H1 (cell line): ENCODE data around the gene PIGT. TPM values are rescaled to one million over a fixed set of nuclear protein-coding genes. Genes with fewer than 3 reads are reported as not detected.

Source experiments
- CTCF ChIA-PET: fragments of 300-600 bp; sonication (Branson Sonifier 250); formaldehyde crosslinking; loops from one replicate; lab custom pipeline; 2021; ENCODE audit not compliant: partially characterized antibody; lab: Charles Lee
- POLR2A ChIA-PET: fragments of 300-600 bp; sonication (Branson Sonifier 250); formaldehyde crosslinking; loops from one replicate; lab custom pipeline; 2021; ENCODE audit warnings: inconsistent platforms; ENCODE audit not compliant: partially characterized antibody; lab: Charles Lee
- DNase-seq, 2 experiments: peaks; one replicate each; pipeline versions ENCODE4 v3.0.0 to v3.0.0-alpha.2; 2010 to 2022; ENCODE audit warnings: low spot score in 2 of 2, low read depth in 1 of 2, mixed read lengths in 1 of 2
- FAIRE-seq: peaks from 2 replicates; lab custom pipeline; 2011; peaks lifted over from hg19 to GRCh38; lab: Jason Lieb, UNC
- H2AFZ ChIP-seq: 2 replicates; pipeline ENCODE4 v1.8.1; 2012; ENCODE audit warnings: low read length, inconsistent platforms
- H2AK5ac ChIP-seq: 2 replicates; pipeline ENCODE4 v1.6.1; 2013; ENCODE audit warnings: low read depth, low read length
- H2BK120ac ChIP-seq: replicated peaks from 2 replicates; pipeline ENCODE3; 2013; ENCODE audit warnings: low read depth, low read length, inconsistent platforms
- H2BK12ac ChIP-seq: 2 replicates; pipeline ENCODE4 v1.6.1; 2013; ENCODE audit warnings: low read depth, low read length
- H2BK15ac ChIP-seq: 2 replicates; pipeline ENCODE4 v1.6.1; 2013; ENCODE audit warnings: low read length
- H2BK20ac ChIP-seq: 2 replicates; pipeline ENCODE4 v1.6.1; 2013; ENCODE audit warnings: low read length
- H2BK5ac ChIP-seq: 2 replicates; pipeline ENCODE4 v1.6.1; 2013; ENCODE audit warnings: low read depth, low read length
- H3K14ac ChIP-seq: 2 replicates; pipeline ENCODE4 v1.6.1; 2013; ENCODE audit warnings: inconsistent platforms; ENCODE audit not compliant: insufficient read length
- H3K18ac ChIP-seq: 2 replicates; pipeline ENCODE4 v1.6.1; 2013; ENCODE audit warnings: low read length; ENCODE audit errors: extremely low read depth
- H3K23ac ChIP-seq: 2 replicates; pipeline ENCODE4 v1.6.1; 2013; ENCODE audit warnings: inconsistent platforms; ENCODE audit not compliant: insufficient read length
- H3K23me2 ChIP-seq: 2 replicates; pipeline ENCODE4 v1.6.1; 2013; ENCODE audit warnings: low read depth, low read length
- H3K27ac ChIP-seq: 2 replicates; pipeline ENCODE4 v1.6.1; 2011; ENCODE audit warnings: low read depth, low read length, inconsistent platforms
- H3K27me3 ChIP-seq, 4 experiments: replicated peaks in 1 of 4; 1 replicate in 1 of 4; 2 replicates in 3 of 4; pipeline versions ENCODE4 v1.6.1 to v1.8.1; 2011 to 2013; ENCODE audit warnings: low read length in 3 of 4, mild to moderate bottlenecking in 3 of 4, inconsistent platforms in 2 of 4, mixed read lengths in 2 of 4, moderate library complexity in 1 of 4; ENCODE audit not compliant: control insufficient read depth in 3 of 4, insufficient read depth in 3 of 4; ENCODE audit errors: extremely low read depth in 1 of 4
- H3K36me3 ChIP-seq, 4 experiments: 2 replicates each; pipeline versions ENCODE4 v1.6.1 to v1.8.1; 2011 to 2013; ENCODE audit warnings: mild to moderate bottlenecking in 4 of 4, low read length in 3 of 4, moderate library complexity in 2 of 4, control low read depth in 1 of 4, inconsistent platforms in 1 of 4; ENCODE audit not compliant: insufficient read depth in 4 of 4, control insufficient read depth in 2 of 4
- H3K4ac ChIP-seq: replicated peaks from 2 replicates; pipeline ENCODE3; 2013; ENCODE audit warnings: low read length, low read depth, mixed read lengths, inconsistent platforms; ENCODE audit not compliant: insufficient read length
- H3K4me1 ChIP-seq, 4 experiments: replicated peaks in 1 of 4; 1 replicate in 1 of 4; 2 replicates in 3 of 4; pipeline versions ENCODE4 v1.6.1 to v1.8.1; 2011 to 2013; ENCODE audit warnings: low read length in 3 of 4, inconsistent platforms in 2 of 4, mixed read lengths in 1 of 4; ENCODE audit not compliant: insufficient read depth in 4 of 4, control insufficient read depth in 3 of 4
- H3K4me2 ChIP-seq, 2 experiments: 2 replicates each; pipeline versions ENCODE4 v1.6.1 to v1.8.1; 2011 to 2013; ENCODE audit warnings: low read depth in 2 of 2, low read length in 2 of 2, control low read depth in 1 of 2, inconsistent platforms in 1 of 2, mild to moderate bottlenecking in 1 of 2; ENCODE audit not compliant: insufficient read depth in 1 of 2
- H3K4me3 ChIP-seq, 4 experiments: fragments of 200-600, 300-600 bp in 1 of 4; sonication (generic), shearing (Covaris generic), sonication (Bioruptor Twin) in 1 of 4; 2 replicates each; pipeline versions ENCODE4 v1.5.1 to v1.8.1; 2011 to 2016; ENCODE audit warnings: low read length in 4 of 4, low read depth in 3 of 4, control low read depth in 2 of 4, inconsistent platforms in 2 of 4, mild to moderate bottlenecking in 2 of 4, mixed read lengths in 1 of 4, moderate library complexity in 1 of 4; ENCODE audit not compliant: insufficient read depth in 2 of 4; ENCODE audit errors: extremely low read depth in 1 of 4
- H3K56ac ChIP-seq: replicated peaks from 2 replicates; pipeline ENCODE3; 2013; ENCODE audit warnings: low read depth, mild to moderate bottlenecking, mixed read lengths, low read length, inconsistent platforms; ENCODE audit not compliant: insufficient read length
- H3K79me1 ChIP-seq: 2 replicates; pipeline ENCODE4 v1.6.1; 2013; ENCODE audit warnings: low read depth, low read length, control low read depth
- H3K79me2 ChIP-seq, 2 experiments: 2 replicates each; pipeline versions ENCODE4 v1.6.1 to v1.8.1; 2012 to 2013; ENCODE audit warnings: low read length in 2 of 2, mild to moderate bottlenecking in 2 of 2, inconsistent platforms in 1 of 2; ENCODE audit not compliant: insufficient read depth in 2 of 2, control insufficient read depth in 1 of 2
- H3K9ac ChIP-seq, 4 experiments: replicated peaks in 1 of 4; 1 replicate in 1 of 4; 2 replicates in 3 of 4; pipeline versions ENCODE4 v1.6.1 to v1.8.1; 2011 to 2013; ENCODE audit warnings: low read depth in 3 of 4, low read length in 3 of 4, control low read depth in 2 of 4, mild to moderate bottlenecking in 2 of 4, moderate library complexity in 2 of 4, inconsistent platforms in 1 of 4; ENCODE audit errors: extremely low read depth in 1 of 4
- H3K9me3 ChIP-seq, 2 experiments: 2 replicates each; pipeline versions ENCODE4 v1.6.1 to v1.8.1; 2012 to 2013; ENCODE audit warnings: mild to moderate bottlenecking in 2 of 2, moderate library complexity in 2 of 2, control low read depth in 1 of 2, inconsistent platforms in 1 of 2, low read depth in 1 of 2, low read length in 1 of 2, mixed read lengths in 1 of 2; ENCODE audit not compliant: insufficient read depth in 2 of 2
- H4K20me1 ChIP-seq, 2 experiments: replicated peaks in 1 of 2; 2 replicates each; pipeline versions ENCODE3 to v1.8.1; 2011 to 2013; ENCODE audit warnings: inconsistent platforms in 2 of 2, low read length in 2 of 2, mild to moderate bottlenecking in 1 of 2; ENCODE audit not compliant: insufficient read depth in 2 of 2, control insufficient read depth in 1 of 2
- H4K5ac ChIP-seq: 2 replicates; pipeline ENCODE4 v1.6.1; 2013; ENCODE audit warnings: low read length, low read depth, mixed read lengths, inconsistent platforms; ENCODE audit not compliant: insufficient read length
- H4K8ac ChIP-seq: 2 replicates; pipeline ENCODE4 v1.8.0; 2013; ENCODE audit warnings: mild to moderate bottlenecking, moderate library complexity, low read length, inconsistent platforms; ENCODE audit not compliant: insufficient read depth; ENCODE audit errors: extremely low read depth
- H4K91ac ChIP-seq: replicated peaks from 2 replicates; pipeline ENCODE3; 2013; ENCODE audit warnings: low read length, mixed read lengths, inconsistent platforms; ENCODE audit not compliant: insufficient read length
- BCL11A ChIP-seq, 2 experiments: IDR thresholded peaks; one replicate each; pipeline ENCODE4 v1.6.1; 2011; ENCODE audit warnings: low read depth in 2 of 2, low read length in 2 of 2, mild to moderate bottlenecking in 2 of 2
- CEBPB ChIP-seq: IDR thresholded peaks from 2 replicates; pipeline ENCODE4 v1.6.1; 2012; ENCODE audit warnings: low read depth, low read length
- EGR1 ChIP-seq: IDR thresholded peaks from 2 replicates; pipeline ENCODE4 v1.6.1; 2011; ENCODE audit warnings: low read depth, low read length, borderline replicate concordance
- EZH2 ChIP-seq: fragments of 200-600 bp; sonication (generic); IDR thresholded peaks from 2 replicates; pipeline ENCODE4 v1.7.1; 2012; ENCODE audit warnings: low read depth, mild to moderate bottlenecking, moderate library complexity, low read length, inconsistent platforms; ENCODE audit not compliant: severe bottlenecking
- FOSL1 ChIP-seq: IDR thresholded peaks from 2 replicates; pipeline ENCODE4 v1.6.1; 2011; ENCODE audit warnings: mild to moderate bottlenecking, low read depth, low read length, moderate library complexity; ENCODE audit not compliant: insufficient read depth
- JUND ChIP-seq: IDR thresholded peaks from 2 replicates; pipeline ENCODE4 v1.6.1; 2011; ENCODE audit warnings: mild to moderate bottlenecking, improper control_type of control experiment, low read length
- KDM1A ChIP-seq: fragments of 200-600, 300-600 bp; sonication (generic); IDR thresholded peaks from 2 replicates; pipeline ENCODE4 v1.7.1; 2016; ENCODE audit warnings: mild to moderate bottlenecking, low read length, borderline replicate concordance
- KDM5A ChIP-seq: fragments of 200-600 bp; IDR thresholded peaks from 2 replicates; pipeline ENCODE4 v1.7.1; 2012; ENCODE audit warnings: mild to moderate bottlenecking, low read length, inconsistent platforms, mixed read lengths
- PHF8 ChIP-seq: fragments of 200-600 bp; sonication (generic); conservative IDR thresholded peaks from 2 replicates; pipeline ENCODE4 v1.7.1; 2012; ENCODE audit warnings: low read depth, mild to moderate bottlenecking, inconsistent platforms, low read length, moderate library complexity
- POLR2A ChIP-seq, 2 experiments: IDR thresholded peaks; 1 replicate in 1 of 2; 2 replicates in 1 of 2; pipeline ENCODE4 v1.6.1; 2011; ENCODE audit warnings: low read depth in 2 of 2, low read length in 2 of 2, mild to moderate bottlenecking in 2 of 2; ENCODE audit errors: control extremely low read depth in 1 of 2
- RNF2 ChIP-seq: fragments of 200-900, 300-1000 bp; sonication (generic); IDR thresholded peaks from 2 replicates; pipeline ENCODE4 v1.7.1; 2016; ENCODE audit warnings: borderline replicate concordance, low read depth, mild to moderate bottlenecking, antibody characterized with exemption, low read length; ENCODE audit not compliant: poor library complexity, severe bottlenecking; ENCODE audit errors: missing control alignments
- SP4 ChIP-seq: IDR thresholded peaks from 2 replicates; pipeline ENCODE4 v1.6.1; 2012; ENCODE audit warnings: low read length, inconsistent platforms
- SUZ12 ChIP-seq: fragments of 200-600 bp; sonication (generic); IDR thresholded peaks from 2 replicates; pipeline ENCODE4 v1.6.1; 2012; ENCODE audit warnings: mild to moderate bottlenecking, inconsistent platforms, low read length, moderate library complexity, mixed read lengths
- WGBS, 2 experiments: shearing (Covaris generic) in 1 of 2; methylation state at CpG; one replicate each; pipeline versions ENCODE4 v1.1.6 to v1.1.7; 2013 to 2015; ENCODE audit warnings: low lambda C conversion rate in 2 of 2, mixed read lengths in 2 of 2, inconsistent platforms in 1 of 2, low coverage in 1 of 2, missing lambda C conversion rate in 1 of 2; ENCODE audit not compliant: insufficient replicate concordance in 2 of 2, insufficient coverage in 1 of 2, insufficient read length in 1 of 2; ENCODE audit errors: extremely low coverage in 1 of 2, missing lambda C conversion rate in 1 of 2; 5-methylcytosine and 5-hydroxymethylcytosine counted together
- polyA plus RNA-seq, 7 experiments: library from polyadenylated mRNA; depleted of rRNA in 3 of 7; stranded (reverse) in 5 of 7; unstranded in 2 of 7; fragments of >200 nt in 5 of 7; fragments of 200-250 nt in 2 of 7; gene quantifications; 1 replicate in 5 of 7; 2 replicates in 1 of 7; 4 replicates in 1 of 7; pipeline versions ENCODE4 v1.2.1 to v1.2.3, GENCODE V29; 2011 to 2013; ENCODE audit warnings: missing spikeins in 2 of 7, mixed read lengths in 2 of 7
- total RNA-seq: library from RNA; stranded (reverse); fragmentation: NEBNext Ultra II Directional; extraction: Animal tissue kit (Norgen Biotek cat#: 25700); gene quantifications from 2 replicates; pipeline ENCODE4 v1.2.1, GENCODE V29; 2021
- TF ChIP-seq, protein P1 (sequence below): IDR thresholded peaks from 2 replicates; pipeline ENCODE4 v1.6.1; 2012; ENCODE audit warnings: inconsistent platforms

Gene PIGT
- total and polyA plus RNA-seq, 2 of the 8 experiments (the other 6 are each of a cell fraction or from before 2014, with no cell fraction given): 66.0 to 89.7 TPM

DNA sequence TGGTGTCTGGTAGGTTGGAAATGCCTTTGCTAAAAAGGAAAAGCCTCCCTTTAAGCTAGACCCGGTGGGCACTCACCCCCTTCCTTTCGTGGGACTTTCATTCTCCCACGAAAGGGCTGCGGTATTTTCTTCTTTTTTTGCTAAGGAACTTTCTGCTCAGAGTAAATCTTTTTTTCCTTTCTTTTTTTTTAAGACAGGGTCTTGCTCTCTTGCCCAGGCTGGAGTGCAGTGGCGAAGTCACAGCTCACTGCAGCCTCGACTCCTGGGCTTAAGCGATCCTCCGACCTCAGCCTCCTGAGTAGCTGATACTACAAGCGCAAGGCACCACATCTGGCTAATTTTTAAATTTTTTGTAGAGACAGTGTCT, 41.9 kb upstream of the PIGT start:
- FAIRE-seq (no peak), DNase-seq (no peak)
- H3K9me3 ChIP-seq: no peaks in the 10 kb centered on the region
- H3K36me3 ChIP-seq: no peaks in the 10 kb centered on the region
- no peak overlapping the region for H4K91ac ChIP-seq
- no peak overlapping the region for H2BK12ac ChIP-seq
- H3K14ac ChIP-seq: no peak overlapping the region
- ChIA-PET POLR2A (interaction anchor here (0.7 to 4.5 kb wide), 11 partner anchors 10 to 1315 kb away, joined by 3 to 42 read pairs (median 4); partner anchors contain the start of genes DBNDD2 and SYS1), CTCF (interaction anchor here (0.6 to 11.9 kb wide), 39 partner anchors 10 to 409 kb away, joined by 3 to 186 read pairs (median 8); partner anchors contain the start of genes DBNDD2, PIGT, SDC4 and SYS1)
- no peak overlapping the region for H3K23ac ChIP-seq
- H3K27me3 ChIP-seq: peaks cover 0 to 12% (median 9%) of the 10 kb centered on the region in 4 experiments; a peak in 3 of 7 replicates
- H3K27ac ChIP-seq: no peak overlapping the region
- no peak overlapping the region for H4K5ac ChIP-seq
- H2AK5ac ChIP-seq: no peak overlapping the region
- no peak overlapping the region for H3K56ac ChIP-seq
- H3K9ac ChIP-seq: no peak overlapping the region
- 54% methylated on average over 9 of the region's 9 CpGs; no CpG with 5 or more reads in 1 of the 2 experiments for WGBS, 2 experiments
- no peak overlapping the region for H4K8ac ChIP-seq
- no peaks in the 10 kb centered on the region for H3K79me1 ChIP-seq
- H3K4me1 ChIP-seq: peaks cover 0 to 16% (median 9%) of the 10 kb centered on the region in 4 experiments; a peak in 6 of 7 replicates
- H2BK15ac ChIP-seq: no peak overlapping the region
- peaks cover 4% of the 10 kb centered on the region for H3K23me2 ChIP-seq
- H2BK120ac ChIP-seq: no peak overlapping the region
- H3K4me2 ChIP-seq: peak overlapping the region; percentile 54 to 86; a peak in 2 of 4 replicates
- H3K79me2 ChIP-seq: no peaks in the 10 kb centered on the region
- H2AFZ ChIP-seq: no peak overlapping the region
- peak overlapping the region in 1 of 4 experiments; percentile 63; a peak in 2 of 8 replicates for H3K4me3 ChIP-seq
- no peak overlapping the region for H3K4ac ChIP-seq
- no peak overlapping the region for H2BK20ac ChIP-seq
- no peaks in the 10 kb centered on the region for H4K20me1 ChIP-seq
- no peak overlapping the region for H2BK5ac ChIP-seq
- no peak overlapping the region for H3K18ac ChIP-seq
- TF ChIP-seq CEBPB: no peak
- no peak for TF ChIP-seq EGR1
- TF ChIP-seq PHF8: no peak
- no peak for TF ChIP-seq BCL11A (IDR thresholded peaks at IDR 0.05; ENCODE audit: low read depth in 2 of 2, low read length in 2 of 2)
- TF ChIP-seq JUND: 0 out of 2 replicates have a peak, but pooled peaks have one; percentile 4
- no peak for TF ChIP-seq SP4
- no peak for TF ChIP-seq KDM5A
- no peak for TF ChIP-seq RNF2
- no peak for TF ChIP-seq FOSL1
- TF ChIP-seq POLR2A (IDR thresholded peaks at IDR 0.05; ENCODE audit: control extremely low read depth in 1 of 2, low read depth in 2 of 2, low read length in 2 of 2): no peak
- TF ChIP-seq SUZ12: no peak
- peak; percentile 67; the same call in 1 of the 2 replicates for TF ChIP-seq KDM1A
- TF ChIP-seq, protein P1, sequence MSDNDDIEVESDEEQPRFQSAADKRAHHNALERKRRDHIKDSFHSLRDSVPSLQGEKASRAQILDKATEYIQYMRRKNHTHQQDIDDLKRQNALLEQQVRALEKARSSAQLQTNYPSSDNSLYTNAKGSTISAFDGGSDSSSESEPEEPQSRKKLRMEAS: no peak
- TF ChIP-seq EZH2: no peak
